PFSK-1 (cell line): ENCODE results near the gene GRM1.

Source experiments
- FOXP2 ChIP-seq: optimal IDR thresholded peaks from 2 replicates; pipeline ENCODE3; 2011; ENCODE audit warnings: borderline replicate concordance, control low read depth, inconsistent platforms; ENCODE audit not compliant: insufficient read depth; ENCODE audit errors: extremely low read length, extremely low read depth
- POLR2AphosphoS5 ChIP-seq: IDR thresholded peaks from 2 replicates; pipeline ENCODE4 v1.6.1; 2012; ENCODE audit warnings: low read depth, mild to moderate bottlenecking, control low read depth, low read length, moderate library complexity
- REST ChIP-seq, 2 experiments: IDR thresholded peaks; 2 replicates each; pipeline versions ENCODE4 v1.6.1 to v1.8.0; 2011 to 2012; ENCODE audit warnings: low read depth in 2 of 2, low read length in 2 of 2, control low read depth in 1 of 2, inconsistent platforms in 1 of 2, mild to moderate bottlenecking in 1 of 2, moderate library complexity in 1 of 2; ENCODE audit not compliant: insufficient read depth in 1 of 2
- SIN3A ChIP-seq: IDR thresholded peaks from 2 replicates; pipeline ENCODE4 v1.6.1; 2012; ENCODE audit warnings: mild to moderate bottlenecking, low read length, moderate library complexity, borderline replicate concordance; ENCODE audit not compliant: insufficient read depth
- TAF1 ChIP-seq: IDR thresholded peaks from 2 replicates; pipeline ENCODE4 v1.6.1; 2012; ENCODE audit warnings: low read length, control low read depth, borderline replicate concordance; ENCODE audit not compliant: insufficient read depth

GRM1 gene

GRCh38 chr6:146267946-146268345 lies 239.1 kb downstream of the GRM1 start:
- TF ChIP-seq POLR2AphosphoS5: no peak
- no peak for TF ChIP-seq FOXP2
- no peak for TF ChIP-seq TAF1
- TF ChIP-seq SIN3A: no peak
- no peak for TF ChIP-seq REST (IDR thresholded peaks at IDR 0.05; ENCODE audit: insufficient read depth in 1 of 2, low read depth in 2 of 2, low read length in 2 of 2)

- TF ChIP-seq REST (IDR thresholded peaks at IDR 0.05; ENCODE audit: insufficient read depth in 1 of 2, low read depth in 2 of 2, low read length in 2 of 2) (no peak), POLR2AphosphoS5 (no peak), TAF1 (no peak)
Measured at GRCh38 chr6:146269482-146269881, 240.6 kb downstream of the GRM1 start.

GRCh38 chr6:146273490-146273889 lies 244.6 kb downstream of the GRM1 start:
- TF ChIP-seq TAF1 (no peak), POLR2AphosphoS5 (no peak), FOXP2 (no peak), SIN3A (no peak), REST (IDR thresholded peaks at IDR 0.05; ENCODE audit: insufficient read depth in 1 of 2, low read depth in 2 of 2, low read length in 2 of 2) (no peak)

GRCh38 chr6:146277142-146277541 lies 248.3 kb downstream of the GRM1 start:
- TF ChIP-seq REST (IDR thresholded peaks at IDR 0.05; ENCODE audit: insufficient read depth in 1 of 2, low read depth in 2 of 2, low read length in 2 of 2): no peak
- no peak for TF ChIP-seq FOXP2
- no peak for TF ChIP-seq TAF1
- no peak for TF ChIP-seq POLR2AphosphoS5
- TF ChIP-seq SIN3A: no peak

- TF ChIP-seq TAF1 (no peak), SIN3A (no peak), POLR2AphosphoS5 (no peak), REST (IDR thresholded peaks at IDR 0.05; ENCODE audit: insufficient read depth in 1 of 2, low read depth in 2 of 2, low read length in 2 of 2) (no peak), FOXP2 (no peak)
Measured at GRCh38 chr6:146281651-146282362, 252.9 kb downstream of the GRM1 start.
